Loucy (cell line): ENCODE measurements around the gene PSMA2.

Experiments
- EZH2phosphoT487 ChIP-seq: fragments of 200-600 bp; IDR thresholded peaks from 2 replicates; pipeline ENCODE4 v1.6.1; 2018; ENCODE audit warnings: antibody characterized with exemption, mild to moderate bottlenecking, moderate library complexity, borderline replicate concordance
- TF ChIP-seq, protein P1 (sequence below): fragments of 200-600 bp; sonication (generic); conservative IDR thresholded peaks from 2 replicates; pipeline ENCODE4 v1.5.1; 2014; ENCODE audit warnings: mild to moderate bottlenecking, antibody characterized with exemption, low read length

DNA sequence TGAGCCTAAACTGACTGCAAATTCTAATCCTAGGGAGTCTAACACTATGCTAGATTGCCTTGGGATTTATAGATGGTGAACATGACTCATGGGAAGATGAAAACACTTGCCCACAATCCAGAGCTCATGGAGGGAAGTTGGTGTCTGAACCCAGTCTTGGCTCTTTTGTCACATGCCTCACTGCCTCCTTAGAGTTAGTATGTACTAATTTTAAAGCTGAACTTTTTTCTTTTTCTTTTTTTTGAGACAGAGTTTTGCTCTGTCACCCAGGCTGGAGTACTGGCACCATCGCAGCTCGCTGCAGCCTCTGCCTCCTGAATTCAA is 14.6 kb upstream of the PSMA2 start:
- TF ChIP-seq, protein P1, sequence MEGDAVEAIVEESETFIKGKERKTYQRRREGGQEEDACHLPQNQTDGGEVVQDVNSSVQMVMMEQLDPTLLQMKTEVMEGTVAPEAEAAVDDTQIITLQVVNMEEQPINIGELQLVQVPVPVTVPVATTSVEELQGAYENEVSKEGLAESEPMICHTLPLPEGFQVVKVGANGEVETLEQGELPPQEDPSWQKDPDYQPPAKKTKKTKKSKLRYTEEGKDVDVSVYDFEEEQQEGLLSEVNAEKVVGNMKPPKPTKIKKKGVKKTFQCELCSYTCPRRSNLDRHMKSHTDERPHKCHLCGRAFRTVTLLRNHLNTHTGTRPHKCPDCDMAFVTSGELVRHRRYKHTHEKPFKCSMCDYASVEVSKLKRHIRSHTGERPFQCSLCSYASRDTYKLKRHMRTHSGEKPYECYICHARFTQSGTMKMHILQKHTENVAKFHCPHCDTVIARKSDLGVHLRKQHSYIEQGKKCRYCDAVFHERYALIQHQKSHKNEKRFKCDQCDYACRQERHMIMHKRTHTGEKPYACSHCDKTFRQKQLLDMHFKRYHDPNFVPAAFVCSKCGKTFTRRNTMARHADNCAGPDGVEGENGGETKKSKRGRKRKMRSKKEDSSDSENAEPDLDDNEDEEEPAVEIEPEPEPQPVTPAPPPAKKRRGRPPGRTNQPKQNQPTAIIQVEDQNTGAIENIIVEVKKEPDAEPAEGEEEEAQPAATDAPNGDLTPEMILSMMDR: no peak
- TF ChIP-seq EZH2phosphoT487: no peak
